GM10266 (cell line): ENCODE measurements around the gene RNF187.

Experiments used
- DNase-seq: peaks from one replicate; pipeline ENCODE4 v3.0.0; 2012; ENCODE audit errors: extremely low spot score
- CTCF ChIP-seq: IDR thresholded peaks from 2 replicates; pipeline ENCODE4 v1.5.1; 2012; ENCODE audit warnings: mild to moderate bottlenecking, low read depth; ENCODE audit not compliant: control insufficient read depth, insufficient read depth; ENCODE audit errors: missing control alignments

Gene RNF187

GRCh38 chr1:228445843-228446650 lies 41.1 kb upstream of the RNF187 start:
- peak; percentile 76 for DNase-seq
- TF ChIP-seq CTCF: no peak

- no peak for TF ChIP-seq CTCF
- DNase-seq: no peak
These were observed 40.3 kb upstream of the RNF187 start for GRCh38 chr1:228446852-228447251.

GRCh38 chr1:228448372-228448771 lies 38.8 kb upstream of the RNF187 start:
- no peak for TF ChIP-seq CTCF
- DNase-seq: no peak

GRCh38 chr1:228450200-228450599 lies 37.0 kb upstream of the RNF187 start:
- no peak for DNase-seq
- TF ChIP-seq CTCF: no peak

GRCh38 chr1:228452194-228453021 lies 34.8 kb upstream of the RNF187 start:
- DNase-seq: no peak
- TF ChIP-seq CTCF: no peak

- DNase-seq: no peak
- TF ChIP-seq CTCF: no peak
These were observed 34.1 kb upstream of the RNF187 start for GRCh38 chr1:228453022-228453560.
